HG03135 (cell line): ENCODE results near the gene ST6GALNAC5.
A peak's percentile ranks its signal among the peaks of the same experiment; 100 is the strongest.
"Not testable (repeated sequence)": the region's sequence is repeated elsewhere in the genome, so short reads cannot be mapped to it uniquely, and the experiment has no call there.

Experiments
- ATAC-seq: cut with Tn5 transposase; IDR thresholded peaks from one replicate; pipeline ENCODE4 v1.9.1; 2021; ENCODE audit warnings: mild to moderate bottlenecking, moderate library complexity; ENCODE audit not compliant: unreplicated experiment

ST6GALNAC5 gene

DNA sequence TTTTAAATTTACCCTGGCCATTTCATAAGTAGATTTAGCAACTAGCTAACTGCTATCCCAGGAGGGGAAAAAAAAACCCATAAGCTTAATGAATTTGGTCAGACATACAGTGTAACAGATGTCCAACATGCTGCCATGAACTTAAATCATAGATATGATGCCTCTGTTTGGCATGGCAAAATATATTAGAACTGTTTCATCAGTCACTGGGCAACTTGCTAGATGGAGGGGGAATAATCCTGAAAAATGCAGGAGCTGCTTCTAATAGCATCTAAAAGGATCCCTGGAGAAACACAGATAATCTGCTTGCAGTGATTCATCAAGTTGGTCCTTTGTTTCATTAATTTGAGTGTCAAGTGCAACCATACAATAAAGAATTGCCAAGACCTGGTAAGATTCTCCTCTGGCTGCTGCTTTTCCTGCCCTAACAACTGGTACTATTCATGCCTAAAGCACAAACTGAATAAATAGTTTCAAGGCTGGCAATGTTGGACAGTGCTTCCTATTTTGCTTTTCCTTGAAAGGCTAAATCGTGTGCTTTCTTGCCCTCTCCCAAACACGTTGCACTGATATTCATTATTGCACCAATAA is 1.5 kb upstream of the ST6GALNAC5 start:
- no peak for ATAC-seq

DNA sequence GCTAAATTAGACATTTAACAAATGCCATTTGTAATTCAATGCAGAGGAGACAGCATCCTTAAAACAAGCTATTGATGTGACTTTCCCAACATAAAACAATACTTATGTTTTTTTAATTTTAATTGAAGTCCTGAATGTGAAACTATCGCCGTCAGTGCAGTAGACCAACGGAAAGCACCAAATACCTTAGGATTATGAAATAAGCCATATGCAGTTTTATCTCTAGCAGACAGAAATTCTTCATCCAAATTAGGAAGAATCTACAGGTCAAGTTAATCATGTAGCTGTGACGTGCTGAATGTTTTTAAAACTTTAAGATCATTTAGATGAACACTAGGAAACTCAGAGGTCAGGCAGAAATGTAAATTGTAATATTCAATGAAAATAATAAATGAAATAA is 714 bp upstream of the ST6GALNAC5 start:
- ATAC-seq = no peak

DNA sequence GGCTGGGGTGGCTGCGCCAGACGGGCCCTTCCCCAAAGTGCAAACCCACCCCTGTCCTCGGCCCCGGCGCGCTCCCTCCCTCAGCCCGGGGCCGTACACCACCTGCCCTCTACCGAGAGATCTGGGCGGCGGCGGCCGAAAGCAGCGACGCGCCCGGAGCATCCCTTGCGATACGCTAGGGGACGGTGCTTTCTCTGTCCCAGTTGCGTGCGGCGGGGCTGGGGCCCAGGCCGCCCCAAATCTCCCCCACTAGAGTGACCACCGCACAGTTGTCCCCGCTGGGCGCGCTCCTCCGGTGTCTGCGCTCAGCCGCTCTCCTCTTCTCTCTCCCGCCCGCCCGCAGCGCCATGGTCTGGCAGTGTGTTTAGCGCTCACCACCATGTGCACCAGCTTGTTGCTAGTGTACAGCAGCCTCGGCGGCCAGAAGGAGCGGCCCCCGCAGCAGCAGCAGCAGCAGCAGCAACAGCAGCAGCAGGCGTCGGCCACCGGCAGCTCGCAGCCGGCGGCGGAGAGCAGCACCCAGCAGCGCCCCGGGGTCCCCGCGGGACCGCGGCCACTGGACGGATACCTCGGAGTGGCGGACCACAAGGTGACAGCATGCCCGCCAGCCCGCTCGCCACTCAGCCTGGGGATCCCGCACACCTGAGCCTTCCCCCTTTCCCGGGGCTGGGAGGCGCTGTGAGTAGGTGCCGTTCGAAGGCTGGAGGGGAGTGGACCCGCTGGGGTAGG is 1.0 kb downstream of the ST6GALNAC5 start:
- no peak for ATAC-seq

DNA sequence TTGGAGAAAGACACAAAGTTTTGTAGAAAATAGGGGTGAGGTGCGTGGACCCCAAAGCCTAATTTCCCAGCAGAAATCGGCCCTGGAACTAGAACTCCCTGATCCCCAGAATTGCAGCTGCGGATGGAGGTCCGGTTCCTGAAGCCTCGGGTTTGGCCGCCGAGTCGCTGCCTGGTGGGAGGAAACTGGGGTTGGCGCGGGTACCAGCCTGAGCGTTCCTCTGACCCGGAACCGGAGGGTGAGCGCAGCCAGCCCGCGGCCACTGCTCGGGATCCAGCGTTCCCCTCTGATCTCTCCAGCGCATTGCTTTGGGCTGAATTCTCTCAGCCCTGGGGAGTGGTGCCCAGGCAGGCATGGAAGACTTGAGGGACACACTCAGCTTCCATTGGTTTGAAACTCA is 1.6 kb downstream of the ST6GALNAC5 start:
- ATAC-seq = no peak

DNA sequence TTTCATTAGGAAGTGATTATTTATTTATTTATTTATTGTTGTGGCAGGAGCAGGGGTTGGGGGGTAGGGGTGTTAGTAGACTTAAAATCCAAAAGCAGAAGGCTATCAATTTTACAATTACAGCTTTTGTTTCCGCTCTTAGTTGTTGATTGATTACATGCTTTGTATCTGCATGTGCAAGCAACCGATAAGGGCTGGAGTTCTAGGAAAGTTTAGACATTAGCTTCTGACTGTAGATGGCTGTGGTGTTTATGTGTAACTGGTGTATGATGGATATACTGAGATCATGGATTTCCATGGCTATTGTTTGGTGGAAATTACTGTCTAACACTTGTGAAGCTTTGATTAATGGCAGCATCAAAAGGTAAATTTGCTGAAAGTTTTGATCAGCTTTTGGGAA is 2.8 kb downstream of the ST6GALNAC5 start:
- ATAC-seq = no peak

- ATAC-seq = peak; percentile 84
These were observed 4.2 kb downstream of the ST6GALNAC5 start for GRCh38 chr1:76871355-76871974.

DNA sequence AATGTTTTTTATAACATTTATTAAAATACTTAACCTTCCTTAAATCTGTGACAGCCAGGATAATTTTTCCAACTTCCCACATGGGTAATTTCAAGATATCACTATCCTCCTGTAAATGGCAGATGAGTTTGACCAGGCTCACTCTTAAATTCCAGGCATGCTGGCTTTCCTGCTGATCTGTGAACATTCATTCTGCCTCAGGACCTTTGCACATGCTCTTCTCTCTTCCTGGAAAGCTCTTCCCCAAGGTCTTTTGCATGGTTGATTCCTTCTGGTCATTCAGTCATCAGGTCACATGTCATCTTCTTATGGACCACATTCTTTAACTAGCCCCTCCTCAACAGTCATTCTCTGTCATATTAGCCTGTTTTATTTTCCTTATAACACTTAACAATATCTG is 5.7 kb downstream of the ST6GALNAC5 start:
- no peak for ATAC-seq

DNA sequence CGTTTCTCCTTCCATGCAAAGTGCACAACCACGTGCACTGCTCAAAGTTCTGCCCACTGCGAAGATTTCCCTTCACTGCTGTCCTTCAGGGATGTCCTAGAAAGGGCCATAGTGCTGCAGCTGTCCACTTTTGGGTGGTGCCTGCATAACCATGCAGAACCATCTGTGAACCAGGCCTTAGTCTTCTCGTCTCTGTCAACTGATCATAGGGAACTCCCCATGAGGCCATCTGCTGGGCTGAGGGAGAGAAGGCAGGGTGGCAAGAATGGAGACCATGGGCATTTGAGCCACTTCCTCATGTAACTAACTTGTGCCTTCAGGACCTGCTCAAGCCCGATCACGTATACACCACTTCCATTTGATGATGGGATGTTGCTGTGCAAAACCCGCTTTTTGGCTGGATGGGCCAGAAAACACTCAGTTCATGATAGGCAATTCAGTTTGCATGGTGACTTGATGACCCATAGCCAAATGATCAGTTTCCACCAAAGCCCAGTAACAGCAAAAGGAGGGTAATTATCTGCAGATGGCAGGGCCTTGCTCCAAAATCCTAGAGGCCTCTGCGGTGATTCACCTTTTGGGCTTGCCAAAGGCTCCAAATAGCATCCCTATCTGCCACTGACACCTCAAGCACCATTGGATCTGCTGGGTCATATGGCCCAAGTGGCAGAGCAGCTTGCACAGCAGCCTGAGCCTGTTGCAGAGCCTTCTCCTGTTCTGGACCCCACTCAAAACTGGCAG is 9.5 kb downstream of the ST6GALNAC5 start:
- ATAC-seq = no peak

- ATAC-seq = not testable (repeated sequence)
These were observed 11.7 kb downstream of the ST6GALNAC5 start for GRCh38 chr1:76879014-76879413.

DNA sequence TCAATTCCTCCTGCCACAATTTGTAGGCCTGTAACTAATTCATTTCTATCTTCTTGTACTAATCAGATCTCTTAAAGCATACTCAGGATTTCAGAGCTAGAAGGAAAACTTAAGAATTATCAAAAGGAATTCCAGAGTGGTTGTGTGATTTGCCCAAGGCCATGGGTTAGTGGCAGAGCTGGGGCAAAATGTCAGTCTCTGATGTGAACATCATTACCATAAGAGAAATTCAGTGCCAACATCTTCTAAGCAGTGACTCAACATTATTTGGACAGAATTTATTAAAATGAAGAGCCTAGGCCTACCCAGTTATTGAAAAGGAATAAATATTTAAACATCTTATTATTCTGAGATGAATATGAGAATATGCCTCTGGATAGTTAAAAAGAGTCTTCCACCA is 14.5 kb downstream of the ST6GALNAC5 start:
- ATAC-seq = no peak

DNA sequence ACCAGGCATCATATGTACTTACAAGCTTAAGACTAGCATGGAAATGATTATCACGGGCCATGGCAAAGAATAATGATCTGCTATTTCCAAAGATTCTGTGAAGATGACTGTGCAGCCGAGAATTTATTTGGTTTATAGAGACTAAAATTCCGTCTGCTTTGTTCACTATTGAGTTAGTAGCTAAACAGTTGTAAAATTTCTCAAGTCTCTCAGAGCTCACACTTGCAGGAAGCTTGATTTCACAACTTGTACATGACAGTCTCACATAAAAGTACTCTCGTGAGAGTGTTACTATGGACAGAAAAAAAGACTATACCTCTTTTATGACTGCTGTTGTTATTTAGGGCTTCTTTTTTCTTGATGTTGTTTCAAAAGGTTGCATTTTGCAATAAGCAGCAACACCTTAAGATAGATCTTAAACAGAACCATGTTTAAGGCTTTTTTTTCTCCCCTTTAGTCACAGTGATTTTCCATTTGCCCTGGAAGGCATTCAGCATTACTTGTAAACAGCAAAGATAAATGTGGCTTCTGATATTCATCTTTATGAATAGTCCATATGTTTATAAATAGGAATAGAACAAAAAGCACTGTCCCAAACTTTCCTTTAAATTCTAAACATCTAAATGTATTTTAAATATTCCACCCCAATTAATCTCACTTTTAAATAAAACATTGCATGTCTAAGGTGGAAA is 24.8 kb downstream of the ST6GALNAC5 start:
- no peak for ATAC-seq

DNA sequence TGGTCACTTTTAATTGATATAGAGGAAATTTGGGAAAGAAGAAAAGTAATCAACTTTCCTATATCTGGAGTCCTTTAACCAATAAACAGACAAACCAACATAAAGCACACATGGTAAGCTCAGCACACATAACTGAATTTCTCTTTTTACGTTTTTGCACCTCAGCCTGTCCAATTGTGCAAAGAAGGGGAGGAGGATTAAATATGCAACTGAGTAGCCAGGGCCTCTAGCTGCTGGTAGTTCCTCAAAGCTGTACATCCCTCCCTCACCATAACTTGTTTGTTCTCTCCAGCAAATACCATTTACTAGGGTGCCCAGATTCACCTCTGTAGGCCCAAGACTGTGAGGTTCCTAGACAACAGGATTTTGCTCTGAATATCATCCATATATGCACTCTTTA is 25.4 kb downstream of the ST6GALNAC5 start:
- ATAC-seq = no peak

GRCh38 chr1:76901158-76901767 is 34.0 kb downstream of the ST6GALNAC5 start:
- ATAC-seq = peak; percentile 85

DNA sequence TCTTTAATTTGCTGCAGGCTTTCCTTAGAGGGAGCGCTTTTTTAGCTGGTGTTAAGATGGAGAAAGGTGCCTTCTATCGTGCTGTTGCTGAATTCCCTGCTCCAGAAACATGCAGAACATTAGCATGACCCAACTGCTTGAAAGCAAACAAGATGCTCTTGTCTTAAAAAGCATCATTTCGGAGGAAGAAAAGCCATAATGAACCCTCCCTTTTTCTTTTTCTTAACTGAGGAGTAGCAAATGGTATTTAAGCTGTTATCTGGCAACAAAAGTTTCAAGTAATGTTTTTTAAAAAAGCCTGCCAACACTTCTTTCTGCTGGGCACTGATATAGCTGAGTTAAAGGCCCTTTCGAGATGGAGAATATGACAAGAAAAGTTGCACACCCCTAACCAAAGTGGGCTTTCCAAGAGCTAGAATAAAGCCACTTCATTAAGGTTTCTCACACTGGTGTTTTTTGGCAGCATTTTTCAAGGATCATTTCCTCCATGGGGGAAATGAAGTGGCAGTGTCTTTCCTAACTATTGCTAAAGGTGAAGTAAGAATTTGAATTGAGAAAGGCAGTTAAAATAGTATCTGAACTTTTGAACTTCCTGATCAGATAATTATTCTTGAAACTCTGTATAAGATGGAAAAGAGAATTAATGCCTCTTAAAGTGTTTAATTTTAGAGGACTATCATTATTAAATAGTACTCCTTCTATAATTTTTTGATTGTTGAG is 38.8 kb downstream of the ST6GALNAC5 start:
- ATAC-seq = no peak

- no peak for ATAC-seq
These were observed 42.0 kb downstream of the ST6GALNAC5 start for GRCh38 chr1:76909311-76909710.

GRCh38 chr1:76919085-76919484 is 51.8 kb downstream of the ST6GALNAC5 start:
- no peak for ATAC-seq

GRCh38 chr1:76921590-76921989 is 54.3 kb downstream of the ST6GALNAC5 start:
- ATAC-seq = no peak

DNA sequence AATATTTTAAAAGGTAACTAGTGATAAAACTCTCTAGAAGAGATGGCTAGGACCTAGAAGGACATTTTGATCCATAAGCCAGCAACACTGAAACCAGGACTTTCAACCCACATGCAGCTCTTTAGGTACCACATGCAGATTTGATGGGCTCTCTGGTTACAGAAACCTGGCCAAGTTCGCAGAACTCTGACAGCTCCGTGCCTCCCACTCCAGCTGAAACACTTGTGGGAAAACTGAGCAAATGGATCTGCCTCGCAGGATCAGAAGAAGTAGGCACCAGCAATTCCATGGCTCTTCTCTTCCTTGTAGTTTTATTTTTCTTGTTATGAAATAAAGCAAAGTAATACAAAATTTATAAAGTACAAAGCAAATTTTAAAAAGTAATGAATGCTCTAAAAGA is 58.5 kb downstream of the ST6GALNAC5 start:
- ATAC-seq = no peak

DNA sequence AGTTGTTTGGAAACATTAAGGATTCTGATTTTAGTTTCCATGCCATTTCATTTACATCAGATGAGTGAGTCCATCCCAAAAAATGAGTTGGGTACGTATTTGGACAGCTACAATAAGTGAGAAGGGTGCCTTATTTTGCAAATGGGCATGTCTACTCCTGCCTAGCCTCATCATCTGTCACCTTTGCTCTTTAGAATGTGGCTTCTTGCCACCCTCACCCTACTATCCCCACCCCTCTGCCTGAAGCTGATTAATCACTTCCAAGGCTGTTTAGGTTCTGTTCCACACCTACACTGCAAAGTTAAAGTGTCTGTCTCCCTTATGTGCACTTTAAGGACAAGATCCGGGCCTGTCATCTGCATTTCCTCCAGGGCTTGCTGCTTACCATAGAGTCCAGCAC is 61.2 kb downstream of the ST6GALNAC5 start:
- no peak for ATAC-seq

GRCh38 chr1:76929136-76929535 is 61.9 kb downstream of the ST6GALNAC5 start:
- ATAC-seq = no peak
